ENCODE results near the gene LGALS3. TPM values are rescaled to one million over a fixed set of nuclear protein-coding genes. Genes with fewer than 3 reads are reported as not detected.
A peak's percentile ranks its signal among the peaks of the same experiment; 100 is the strongest.

Gene LGALS3
- total and polyA plus RNA-seq, 11 donors = 143 to 372 (median 205) TPM

GRCh38 chr14:55136885-55137786 is 8.1 kb downstream of the LGALS3 start:
- DNase-seq (peak; percentile 87 to 93 (median 90)), ATAC-seq (peak; percentile 87 to 96 (median 90))
- Histone ChIP-seq H3K36me3 (peaks cover 0 to 67% (median 52%) of the 10 kb centered on the region in 9 donors), H3K4me3 (peak overlapping the region in 11 of 12 donors; percentile 0 to 48 (median 15)), H3K4me1 (peaks cover 6 to 73% (median 63%) of the 10 kb centered on the region in 12 donors), H3K27me3 (no peaks in the 10 kb centered on the region), H3K9me3 (no peaks in the 10 kb centered on the region), H3K27ac (peak overlapping the region; percentile 38 to 86 (median 76))
- WGBS, 4 donors = 16 to 25% (median 18%) methylated on average over 12 of the region's 12 CpGs
- TF ChIP-seq POLR2A (IDR thresholded peaks at IDR 0.05) (no peak), CTCF (IDR thresholded peaks at IDR 0.05) (peak in 4 of 12 donors; percentile 12 to 36 (median 15))
- intact Hi-C loops (cut with DNase I) = loop anchor here in 5 of 10 donors (2.0 to 5.0 kb wide), 3 partner anchors 45 to 85 kb away; partner anchors contain the start of gene MAPK1IP1L (in 1 of the 5)

GRCh38 chr14:55138091-55138490 is 9.0 kb downstream of the LGALS3 start:
- Histone ChIP-seq H3K27me3 (no peaks in the 10 kb centered on the region), H3K4me3 (peak overlapping the region in 7 of 12 donors; percentile 0 to 41 (median 25)), H3K9me3 (no peaks in the 10 kb centered on the region), H3K36me3 (peaks cover 0 to 69% (median 57%) of the 10 kb centered on the region in 9 donors), H3K27ac (peak overlapping the region; percentile 38 to 86 (median 76)), H3K4me1 (peaks cover 2 to 63% (median 53%) of the 10 kb centered on the region in 12 donors)
- ATAC-seq (no peak), DNase-seq (no peak)
- 78 to 88% (median 85%) methylated on average over 3 to 7 of the region's 7 CpGs for WGBS, 4 donors
- intact Hi-C loops (cut with DNase I) = loop anchor here in 4 of 10 donors (5.0 kb wide), 2 partner anchors 46 to 86 kb away; partner anchors contain the start of gene MAPK1IP1L (in 1 of the 4)
- TF ChIP-seq POLR2A (IDR thresholded peaks at IDR 0.05) (no peak), CTCF (IDR thresholded peaks at IDR 0.05) (peak in 2 of 12 donors; percentile 12 to 27)

- peaks cover 0 to 53% (median 43%) of the 10 kb centered on the region in 12 donors for H3K4me1 ChIP-seq
- intact Hi-C loops (cut with DNase I) = loop anchor here in 4 of 10 donors (5.0 kb wide), 2 partner anchors 47 to 87 kb away; partner anchors contain the start of gene MAPK1IP1L (in 1 of the 4)
- ATAC-seq (no peak), DNase-seq (no peak)
- H3K27ac ChIP-seq = peak overlapping the region in 3 of 12 donors; percentile 2 to 49 (median 17)
- peaks cover 0 to 75% (median 62%) of the 10 kb centered on the region in 9 donors for H3K36me3 ChIP-seq
- no peaks in the 10 kb centered on the region for H3K9me3 ChIP-seq
- H3K27me3 ChIP-seq = no peaks in the 10 kb centered on the region
- TF ChIP-seq CTCF (IDR thresholded peaks at IDR 0.05) = no peak
- TF ChIP-seq POLR2A (IDR thresholded peaks at IDR 0.05) = no peak
- H3K4me3 ChIP-seq = no peak overlapping the region
Observed at GRCh38 chr14:55139141-55139540, 10.1 kb downstream of the LGALS3 start.
